LNCAP (cell line): ENCODE measurements around the gene BTBD8.

Experiments used
- TF ChIP-seq, protein P1 (sequence below): fragments of 450-650 bp; IDR thresholded peaks from 2 replicates; pipeline ENCODE4 v1.5.1; 2017; ENCODE audit warnings: mild to moderate bottlenecking

The BTBD8 gene

DNA sequence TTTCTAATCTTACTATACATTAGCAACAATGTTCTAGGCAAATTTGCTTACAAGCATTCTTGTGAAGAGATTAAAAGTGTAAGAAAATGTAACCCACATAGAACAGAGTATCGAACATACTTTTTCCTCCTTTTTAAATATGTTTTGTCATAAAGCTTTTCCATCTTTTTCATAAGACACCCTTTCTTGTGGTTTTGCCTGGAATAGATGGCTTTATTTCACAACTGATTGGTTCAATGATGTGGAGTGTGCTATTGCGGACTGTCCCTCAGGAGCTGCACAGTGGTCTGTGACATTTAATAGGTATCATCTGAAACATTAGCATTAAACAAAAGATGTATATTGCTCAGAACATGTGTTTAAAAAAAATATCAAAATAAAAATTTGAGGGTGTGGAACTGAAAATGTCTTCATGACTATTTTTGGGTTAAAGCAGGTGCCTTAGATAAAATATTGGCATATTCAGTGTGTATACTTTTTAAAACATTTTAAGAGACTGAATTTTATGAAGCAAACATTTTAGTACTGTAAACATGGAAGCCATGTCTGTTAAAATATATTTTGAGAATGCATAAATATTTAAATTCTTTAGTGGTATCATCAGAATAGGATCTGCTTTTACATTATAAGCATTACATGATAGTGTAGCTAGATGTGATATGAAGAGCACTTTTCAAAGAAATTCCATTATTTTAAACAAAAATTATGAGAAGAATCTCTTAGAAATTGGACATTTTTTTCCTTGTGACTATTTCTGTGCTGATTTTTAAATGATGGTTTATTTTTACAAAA lies 89.3 kb downstream of the BTBD8 start:
- TF ChIP-seq, protein P1, sequence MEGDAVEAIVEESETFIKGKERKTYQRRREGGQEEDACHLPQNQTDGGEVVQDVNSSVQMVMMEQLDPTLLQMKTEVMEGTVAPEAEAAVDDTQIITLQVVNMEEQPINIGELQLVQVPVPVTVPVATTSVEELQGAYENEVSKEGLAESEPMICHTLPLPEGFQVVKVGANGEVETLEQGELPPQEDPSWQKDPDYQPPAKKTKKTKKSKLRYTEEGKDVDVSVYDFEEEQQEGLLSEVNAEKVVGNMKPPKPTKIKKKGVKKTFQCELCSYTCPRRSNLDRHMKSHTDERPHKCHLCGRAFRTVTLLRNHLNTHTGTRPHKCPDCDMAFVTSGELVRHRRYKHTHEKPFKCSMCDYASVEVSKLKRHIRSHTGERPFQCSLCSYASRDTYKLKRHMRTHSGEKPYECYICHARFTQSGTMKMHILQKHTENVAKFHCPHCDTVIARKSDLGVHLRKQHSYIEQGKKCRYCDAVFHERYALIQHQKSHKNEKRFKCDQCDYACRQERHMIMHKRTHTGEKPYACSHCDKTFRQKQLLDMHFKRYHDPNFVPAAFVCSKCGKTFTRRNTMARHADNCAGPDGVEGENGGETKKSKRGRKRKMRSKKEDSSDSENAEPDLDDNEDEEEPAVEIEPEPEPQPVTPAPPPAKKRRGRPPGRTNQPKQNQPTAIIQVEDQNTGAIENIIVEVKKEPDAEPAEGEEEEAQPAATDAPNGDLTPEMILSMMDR: no peak

DNA sequence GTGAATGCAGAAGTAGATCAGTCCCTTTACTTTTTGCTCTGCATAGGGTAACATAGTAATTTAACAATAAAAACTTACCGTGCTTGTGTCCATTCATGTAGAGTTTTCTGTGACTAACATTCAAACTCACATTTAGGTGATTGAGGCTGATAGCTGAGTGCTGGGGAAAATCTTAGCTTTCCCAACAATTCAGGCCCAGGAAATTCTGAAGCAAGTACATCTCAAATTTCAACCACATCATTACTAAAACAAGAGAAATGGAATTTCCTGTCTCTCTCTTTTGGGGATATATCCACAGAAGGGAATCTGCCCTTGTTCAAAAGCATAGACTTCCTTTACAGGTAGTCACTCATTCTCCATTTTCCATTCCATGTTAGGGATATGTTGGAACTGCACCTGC lies 104.5 kb downstream of the BTBD8 start:
- TF ChIP-seq, protein P1: no peak

DNA sequence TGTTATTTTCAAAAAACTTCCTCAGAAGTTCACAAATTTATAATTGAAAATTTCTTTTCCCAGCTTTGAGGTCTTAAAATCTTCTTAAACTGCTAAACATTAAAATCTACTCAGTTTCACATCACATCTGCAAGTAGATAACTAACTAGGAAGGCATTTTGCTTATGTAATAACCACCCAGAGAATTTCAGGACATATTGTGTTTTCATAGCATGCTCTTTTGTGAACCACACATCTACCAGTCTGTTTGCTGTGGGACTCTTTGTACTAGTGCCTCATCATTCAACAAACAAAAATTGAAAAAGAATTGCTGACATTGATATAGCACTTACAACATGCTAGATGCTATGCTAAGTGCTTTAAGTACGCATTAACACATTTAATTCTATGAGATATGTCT lies 105.9 kb downstream of the BTBD8 start:
- TF ChIP-seq, protein P1: no peak

DNA sequence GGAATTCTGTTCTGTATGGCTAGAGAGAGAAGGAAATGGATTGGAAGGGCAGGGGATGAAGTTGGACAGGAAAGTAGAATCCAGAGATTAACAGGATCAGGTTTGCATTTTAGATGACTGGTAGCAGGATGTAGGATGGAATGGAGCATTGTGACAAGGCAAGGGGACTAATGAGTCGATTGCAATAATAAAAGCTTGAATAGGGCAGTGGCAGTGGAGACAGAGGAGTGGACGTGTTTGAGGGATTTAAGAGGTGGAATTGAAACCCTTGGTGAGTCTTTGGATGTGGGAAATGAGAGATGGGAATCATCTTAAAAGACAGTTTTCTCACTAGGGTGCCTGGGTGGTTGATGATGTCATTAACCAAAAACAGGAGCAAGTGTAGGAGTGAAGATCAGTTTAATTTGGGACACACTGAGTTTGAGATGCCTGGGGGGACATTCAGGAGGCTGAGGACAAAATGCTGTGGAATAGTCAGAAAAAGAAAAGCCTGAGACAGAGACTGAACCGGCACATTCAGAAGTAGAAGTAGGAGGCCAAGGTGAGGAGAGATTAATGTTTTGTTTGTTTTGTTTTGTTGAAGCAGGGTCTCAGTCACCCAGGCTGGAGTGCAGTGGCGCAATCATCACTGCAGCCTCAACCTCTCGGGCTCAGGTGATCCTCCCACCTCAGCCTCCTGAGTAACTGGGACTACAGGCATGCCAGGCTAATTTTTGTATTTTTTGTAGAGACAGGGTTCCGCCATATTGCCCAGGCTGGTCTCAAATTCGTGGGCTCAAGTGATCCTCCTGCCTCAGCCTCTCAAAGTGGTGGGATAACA lies 108.5 kb downstream of the BTBD8 start:
- TF ChIP-seq, protein P1: no peak

DNA sequence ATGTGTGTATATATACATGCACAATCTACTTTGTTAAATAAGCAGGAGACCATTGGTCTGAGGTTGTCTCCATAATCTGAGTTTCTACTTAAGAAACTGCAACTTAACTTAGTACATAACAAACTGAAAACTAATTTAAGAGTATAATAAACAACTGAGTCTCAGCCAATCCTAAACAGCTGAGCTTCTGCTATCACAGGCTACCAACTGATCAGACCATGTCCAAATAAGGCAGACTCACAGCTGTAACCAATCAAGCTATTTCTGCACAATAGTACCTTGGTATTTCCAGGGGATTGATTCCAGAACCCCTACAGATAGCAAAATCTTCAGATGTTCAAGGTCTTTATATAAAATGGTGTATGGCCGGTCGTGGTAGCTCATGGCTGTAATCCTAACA lies 111.6 kb downstream of the BTBD8 start:
- TF ChIP-seq, protein P1: no peak

DNA sequence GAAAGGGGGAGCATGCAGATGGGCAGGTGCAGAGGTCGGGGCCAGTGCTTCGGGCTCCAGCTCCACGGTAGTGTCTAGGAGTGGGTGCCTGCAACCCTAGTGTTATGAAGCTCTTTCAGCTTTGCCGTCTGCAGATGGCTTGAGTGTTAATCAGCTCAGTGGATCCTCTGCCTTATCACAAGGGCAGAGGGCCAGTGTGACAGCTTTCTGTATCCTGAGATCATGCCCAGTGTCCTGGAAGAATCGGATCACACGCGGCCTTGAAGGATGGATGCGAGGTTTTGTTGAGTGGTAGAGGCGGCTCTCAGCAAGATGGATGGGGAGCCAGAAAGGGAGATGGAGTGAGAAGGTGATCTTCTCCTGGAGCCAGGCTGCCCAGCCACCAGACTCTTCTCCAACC lies 112.1 kb downstream of the BTBD8 start:
- TF ChIP-seq, protein P1: no peak

DNA sequence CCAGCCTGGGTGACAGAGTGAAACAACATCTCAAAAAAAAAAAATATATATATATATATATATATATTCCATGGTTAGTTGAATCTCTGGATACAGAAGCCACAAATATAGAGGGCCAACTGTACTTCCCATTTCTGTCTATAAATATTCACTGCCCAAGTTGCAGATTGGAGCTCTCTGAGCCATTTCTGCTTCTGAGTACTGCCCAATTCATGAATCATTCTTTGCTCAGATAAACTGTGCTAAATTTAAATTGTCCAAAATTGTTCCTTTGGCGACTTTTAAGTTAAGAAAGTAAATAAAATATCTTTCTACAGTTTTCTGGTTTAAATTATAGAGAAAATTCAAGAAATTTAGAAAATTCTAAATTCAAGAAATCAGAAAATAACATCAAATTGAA lies 114.4 kb downstream of the BTBD8 start:
- TF ChIP-seq, protein P1: no peak
